ENCODE measurements around the gene DENND1A.

DNA sequence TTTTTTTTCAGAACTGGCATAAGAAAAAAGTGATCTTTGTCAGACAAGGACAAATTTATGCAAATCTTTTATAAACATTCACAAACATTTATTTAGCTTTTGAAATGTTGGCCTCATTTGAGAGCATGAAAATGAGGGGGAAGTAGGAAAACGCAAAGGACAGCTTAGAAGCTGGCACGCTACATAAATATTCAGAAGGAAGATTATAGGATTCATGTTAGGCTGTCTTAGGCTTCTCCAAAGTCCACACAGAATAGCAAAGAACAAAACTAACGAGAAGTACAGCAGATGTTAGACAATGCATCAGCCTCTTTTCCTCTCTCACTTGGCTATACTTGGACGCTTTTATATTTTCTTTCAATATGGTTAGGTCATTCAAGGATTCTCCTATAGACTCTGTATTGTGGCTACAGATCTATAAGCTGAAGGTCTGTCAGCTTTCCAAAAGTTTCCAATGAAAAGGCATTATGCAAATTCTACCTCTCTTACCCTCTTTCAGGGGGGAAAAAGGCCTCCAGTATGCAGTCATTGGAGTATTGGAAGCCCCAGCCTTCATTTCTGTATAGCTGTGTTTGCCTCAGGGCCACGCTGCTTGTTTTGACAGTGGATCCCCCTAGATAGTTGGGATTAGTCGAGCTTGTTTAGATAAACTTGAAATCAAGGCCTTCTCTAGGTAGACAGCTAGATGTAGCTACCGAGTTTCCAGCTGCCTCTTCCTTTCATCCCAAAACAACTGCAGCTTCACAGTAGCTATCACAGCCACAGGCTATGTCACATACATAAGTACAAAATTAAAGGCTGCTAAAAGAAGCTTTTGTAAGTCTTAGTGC, 153.0 kb downstream of the DENND1A start:
- TF ChIP-seq, protein P1, sequence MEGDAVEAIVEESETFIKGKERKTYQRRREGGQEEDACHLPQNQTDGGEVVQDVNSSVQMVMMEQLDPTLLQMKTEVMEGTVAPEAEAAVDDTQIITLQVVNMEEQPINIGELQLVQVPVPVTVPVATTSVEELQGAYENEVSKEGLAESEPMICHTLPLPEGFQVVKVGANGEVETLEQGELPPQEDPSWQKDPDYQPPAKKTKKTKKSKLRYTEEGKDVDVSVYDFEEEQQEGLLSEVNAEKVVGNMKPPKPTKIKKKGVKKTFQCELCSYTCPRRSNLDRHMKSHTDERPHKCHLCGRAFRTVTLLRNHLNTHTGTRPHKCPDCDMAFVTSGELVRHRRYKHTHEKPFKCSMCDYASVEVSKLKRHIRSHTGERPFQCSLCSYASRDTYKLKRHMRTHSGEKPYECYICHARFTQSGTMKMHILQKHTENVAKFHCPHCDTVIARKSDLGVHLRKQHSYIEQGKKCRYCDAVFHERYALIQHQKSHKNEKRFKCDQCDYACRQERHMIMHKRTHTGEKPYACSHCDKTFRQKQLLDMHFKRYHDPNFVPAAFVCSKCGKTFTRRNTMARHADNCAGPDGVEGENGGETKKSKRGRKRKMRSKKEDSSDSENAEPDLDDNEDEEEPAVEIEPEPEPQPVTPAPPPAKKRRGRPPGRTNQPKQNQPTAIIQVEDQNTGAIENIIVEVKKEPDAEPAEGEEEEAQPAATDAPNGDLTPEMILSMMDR (IDR thresholded peaks at IDR 0.05; ENCODE audit: insufficient read depth, low read depth, low read length), result no peak
- no peak for TF ChIP-seq EZH2 (IDR thresholded peaks at IDR 0.05; ENCODE audit: insufficient read depth, low read length)

All from astrocyte (in vitro differentiated cells and primary cell).